ENCODE data around the gene PARD6B.
"Not testable (repeated sequence)": the region's sequence is repeated elsewhere in the genome, so short reads cannot be mapped to it uniquely, and the experiment has no call there.

Gene PARD6B

GRCh38 chr20:50746138-50746940 lies 15.0 kb downstream of the PARD6B start:
- no peak for DNase-seq

- no peak for DNase-seq
These were observed 15.9 kb downstream of the PARD6B start for GRCh38 chr20:50747275-50747674.

GRCh38 chr20:50750145-50750671 lies 18.8 kb downstream of the PARD6B start:
- no peak for DNase-seq

- DNase-seq = no peak
These were observed 21.8 kb downstream of the PARD6B start for GRCh38 chr20:50753152-50753551.

GRCh38 chr20:50754420-50754819 lies 23.0 kb downstream of the PARD6B start:
- no peak for DNase-seq

- no peak for DNase-seq
These were observed 25.1 kb downstream of the PARD6B start for GRCh38 chr20:50756447-50756846.

- DNase-seq = no peak
These were observed 27.1 kb downstream of the PARD6B start for GRCh38 chr20:50758469-50758868.

- DNase-seq = no peak
These were observed 27.6 kb downstream of the PARD6B start for GRCh38 chr20:50758992-50759391.

- no peak for DNase-seq
These were observed 28.3 kb downstream of the PARD6B start for GRCh38 chr20:50759678-50760077.

- DNase-seq = no peak
These were observed 30.7 kb downstream of the PARD6B start for GRCh38 chr20:50762045-50762422.

GRCh38 chr20:50762435-50763220 lies 31.2 kb downstream of the PARD6B start:
- DNase-seq = no peak

- not testable (repeated sequence) for DNase-seq
These were observed 32.4 kb downstream of the PARD6B start for GRCh38 chr20:50763550-50764458.

GRCh38 chr20:50765251-50765650 lies 33.9 kb downstream of the PARD6B start:
- not testable (repeated sequence) for DNase-seq

GRCh38 chr20:50765674-50766073 lies 34.3 kb downstream of the PARD6B start:
- DNase-seq = no peak

GRCh38 chr20:50766955-50767809 lies 35.8 kb downstream of the PARD6B start:
- DNase-seq = not testable (repeated sequence)

- DNase-seq = not testable (repeated sequence)
These were observed 37.6 kb downstream of the PARD6B start for GRCh38 chr20:50768991-50769390.

- DNase-seq = not testable (repeated sequence)
These were observed 38.2 kb downstream of the PARD6B start for GRCh38 chr20:50769551-50770085.

- not testable (repeated sequence) for DNase-seq
These were observed 40.2 kb downstream of the PARD6B start for GRCh38 chr20:50771419-50772080.

- DNase-seq = no peak
These were observed 41.2 kb downstream of the PARD6B start for GRCh38 chr20:50772420-50773185.

GRCh38 chr20:50774515-50774914 lies 43.1 kb downstream of the PARD6B start:
- no peak for DNase-seq

Measured in CD4-positive, alpha-beta T cell treated with Interleukin-6 for 4 hours (primary cell).